Measurements from ENCODE around the gene ERFL. TPM values are rescaled to one million over a fixed set of nuclear protein-coding genes. Genes with fewer than 3 reads are reported as not detected.

Gene ERFL
- under 1 TPM in 1 of 2 donors, not detected in 1; 0.16 TPM for total RNA-seq
- long read RNA-seq: 0 reads

GRCh38 chr19:41928221-41928683, at the start of gene ERFL:
Gene ERFL (minus strand): TSS chr19:41928449. CDS start chr19:41912919, 15,530 bp downstream.
- intact Hi-C loops (cut with DNase I): no loop called here
- ATAC-seq (peak; percentile 13 to 38), DNase-seq (no peak)

GRCh38 chr19:41977916-41978315, 49.7 kb upstream of the ERFL start:
- DNase-seq: no peak

GRCh38 chr19:41974652-41975051, 46.4 kb upstream of the ERFL start:
- ATAC-seq: peak in 1 of 2 donors; percentile 15
- intact Hi-C loops (cut with DNase I): no loop called here
- DNase-seq: no peak

More at GRCh38 chr19:41977916-41978315, 49.7 kb upstream of the ERFL start:
- intact Hi-C loops (cut with DNase I): no loop called here
- no peak for ATAC-seq

- intact Hi-C loops (cut with DNase I): no loop called here
- ATAC-seq (no peak), DNase-seq (no peak)
Observed at GRCh38 chr19:41971363-41971762, 43.1 kb upstream of the ERFL start.

- intact Hi-C loops (cut with DNase I): no loop called here
- no peak for ATAC-seq
- no peak for DNase-seq
Observed at GRCh38 chr19:41969772-41970458, 41.7 kb upstream of the ERFL start.

- ATAC-seq: no peak
- no peak for DNase-seq
- intact Hi-C loops (cut with DNase I): no loop called here
Observed at GRCh38 chr19:41968751-41969595, 40.7 kb upstream of the ERFL start.

GRCh38 chr19:41967054-41967783, 39.0 kb upstream of the ERFL start:
- DNase-seq: no peak
- intact Hi-C loops (cut with DNase I): no loop called here
- no peak for ATAC-seq

GRCh38 chr19:41965106-41965505, 36.9 kb upstream of the ERFL start:
- DNase-seq: no peak
- no peak for ATAC-seq
- intact Hi-C loops (cut with DNase I): no loop called here

- DNase-seq: no peak
- ATAC-seq: no peak
- intact Hi-C loops (cut with DNase I): no loop called here
Observed at GRCh38 chr19:41960973-41961372, 32.7 kb upstream of the ERFL start.

GRCh38 chr19:41959056-41960053, 31.1 kb upstream of the ERFL start, which contains the start of gene RABAC1:
Gene RABAC1 (minus strand): TSS chr19:41959321. CDS start chr19:41959292, 29 bp downstream.
- intact Hi-C loops (cut with DNase I): no loop called here
- peak; percentile 93 for DNase-seq
- ATAC-seq: peak; percentile 95

- ATAC-seq (peak; percentile 80 to 93), DNase-seq (peak; percentile 88)
- intact Hi-C loops (cut with DNase I): no loop called here
Observed at GRCh38 chr19:41958367-41959055, 30.3 kb upstream of the ERFL start.

- DNase-seq (peak; percentile 69), ATAC-seq (peak; percentile 67 to 71)
- intact Hi-C loops (cut with DNase I): no loop called here
Observed at GRCh38 chr19:41957838-41958366, 29.7 kb upstream of the ERFL start.

- ATAC-seq (no peak), DNase-seq (no peak)
- intact Hi-C loops (cut with DNase I): no loop called here
Observed at GRCh38 chr19:41957161-41957837, 29.1 kb upstream of the ERFL start.

- intact Hi-C loops (cut with DNase I): no loop called here
- no peak for DNase-seq
- ATAC-seq: no peak
Observed at GRCh38 chr19:41956621-41957020, 28.4 kb upstream of the ERFL start.

GRCh38 chr19:41955521-41955920, 27.3 kb upstream of the ERFL start:
- ATAC-seq (no peak), DNase-seq (no peak)
- intact Hi-C loops (cut with DNase I): no loop called here

- intact Hi-C loops (cut with DNase I): loop anchor here in 1 of 2 donors (2.0 kb wide), 1 partner anchor 79 kb away; no protein-coding TSS in a partner anchor
- DNase-seq: peak; percentile 78
- peak; percentile 79 for ATAC-seq
Observed at GRCh38 chr19:41951686-41952172, 23.5 kb upstream of the ERFL start.

GRCh38 chr19:41947091-41947490, 18.8 kb upstream of the ERFL start:
- ATAC-seq (no peak), DNase-seq (no peak)
- intact Hi-C loops (cut with DNase I): loop anchor here in 1 of 2 donors (5.0 kb wide), 1 partner anchor 75 kb away; no protein-coding TSS in a partner anchor
